Breast epithelium (tissue), 3 donors: ENCODE measurements around the gene ASZ1.

Source experiments
- CTCF ChIP-seq, 3 donors: fragments of 450-650 bp; IDR thresholded peaks; one replicate each; pipeline ENCODE4 v1.5.1; 2016 to 2017; ENCODE audit warnings: antibody characterized with exemption in 3 of 3, mild to moderate bottlenecking in 3 of 3, moderate library complexity in 3 of 3
- POLR2AphosphoS5 ChIP-seq, 3 donors: sonication (generic); formaldehyde crosslinking; IDR thresholded peaks; one replicate each; pipeline ENCODE4 v1.6.1; 2017; ENCODE audit warnings: antibody characterized with exemption in 3 of 3

GRCh38 chr7:117384688-117385362 lies 42.5 kb downstream of the ASZ1 start:
- TF ChIP-seq CTCF (IDR thresholded peaks at IDR 0.05): no peak
- TF ChIP-seq POLR2AphosphoS5 (IDR thresholded peaks at IDR 0.05): no peak
